Measurements from ENCODE around the gene GBP7. TPM values are rescaled to one million over a fixed set of nuclear protein-coding genes. Genes with fewer than 3 reads are reported as not detected.

GBP7 gene
- total RNA-seq, 1 experiment from 2014 or later = not detected

- DNase-seq = no peak
- no peak overlapping the region for H3K4me3 ChIP-seq (ENCODE audit: insufficient read depth, low read depth, low read length)
- H3K36me3 ChIP-seq (replicated peaks; ENCODE audit: control insufficient read depth, insufficient read depth, low read length) = no peaks in the 10 kb centered on the region
- no peaks in the 10 kb centered on the region for H3K27me3 ChIP-seq (ENCODE audit: control insufficient read depth, insufficient read depth, low read length)
These were observed 15.5 kb upstream of the GBP7 start for GRCh38 chr1:89191314-89191713.

- no peaks in the 10 kb centered on the region for H3K27me3 ChIP-seq (ENCODE audit: control insufficient read depth, insufficient read depth, low read length)
- DNase-seq = no peak
- no peak overlapping the region for H3K4me3 ChIP-seq (ENCODE audit: insufficient read depth, low read depth, low read length)
These were observed 14.2 kb upstream of the GBP7 start for GRCh38 chr1:89190017-89190416.

GRCh38 chr1:89179343-89179742, 3.5 kb upstream of the GBP7 start:
- no peaks in the 10 kb centered on the region for H3K27me3 ChIP-seq (ENCODE audit: control insufficient read depth, insufficient read depth, low read length)
- H3K4me3 ChIP-seq (ENCODE audit: insufficient read depth, low read depth, low read length) = no peak overlapping the region
- no peaks in the 10 kb centered on the region for H3K36me3 ChIP-seq (replicated peaks; ENCODE audit: control insufficient read depth, insufficient read depth, low read length)
- DNase-seq = no peak

More at GRCh38 chr1:89190017-89190416, 14.2 kb upstream of the GBP7 start:
- H3K36me3 ChIP-seq (replicated peaks; ENCODE audit: control insufficient read depth, insufficient read depth, low read length) = no peaks in the 10 kb centered on the region

- no peaks in the 10 kb centered on the region for H3K27me3 ChIP-seq (ENCODE audit: control insufficient read depth, insufficient read depth, low read length)
- H3K36me3 ChIP-seq (replicated peaks; ENCODE audit: control insufficient read depth, insufficient read depth, low read length) = no peaks in the 10 kb centered on the region
- H3K4me3 ChIP-seq (ENCODE audit: insufficient read depth, low read depth, low read length) = no peak overlapping the region
- DNase-seq = no peak
These were observed 1.2 kb upstream of the GBP7 start for GRCh38 chr1:89176971-89177370.

GRCh38 chr1:89174491-89174890, 1.3 kb downstream of the GBP7 start:
- Histone ChIP-seq H3K27me3 (ENCODE audit: control insufficient read depth, insufficient read depth, low read length) (no peaks in the 10 kb centered on the region), H3K36me3 (replicated peaks; ENCODE audit: control insufficient read depth, insufficient read depth, low read length) (no peaks in the 10 kb centered on the region), H3K4me3 (ENCODE audit: insufficient read depth, low read depth, low read length) (no peak overlapping the region)
- DNase-seq = no peak

- no peaks in the 10 kb centered on the region for H3K36me3 ChIP-seq (replicated peaks; ENCODE audit: control insufficient read depth, insufficient read depth, low read length)
- DNase-seq = no peak
- H3K4me3 ChIP-seq (ENCODE audit: insufficient read depth, low read depth, low read length) = no peak overlapping the region
- no peaks in the 10 kb centered on the region for H3K27me3 ChIP-seq (ENCODE audit: control insufficient read depth, insufficient read depth, low read length)
These were observed 3.2 kb downstream of the GBP7 start for GRCh38 chr1:89172468-89173143.

- Histone ChIP-seq H3K27me3 (ENCODE audit: control insufficient read depth, insufficient read depth, low read length) (no peaks in the 10 kb centered on the region), H3K36me3 (replicated peaks; ENCODE audit: control insufficient read depth, insufficient read depth, low read length) (no peaks in the 10 kb centered on the region), H3K4me3 (ENCODE audit: insufficient read depth, low read depth, low read length) (no peak overlapping the region)
- no peak for DNase-seq
These were observed 4.8 kb downstream of the GBP7 start for GRCh38 chr1:89171067-89171438.

- DNase-seq = no peak
- Histone ChIP-seq H3K36me3 (replicated peaks; ENCODE audit: control insufficient read depth, insufficient read depth, low read length) (no peaks in the 10 kb centered on the region), H3K27me3 (ENCODE audit: control insufficient read depth, insufficient read depth, low read length) (no peaks in the 10 kb centered on the region), H3K4me3 (ENCODE audit: insufficient read depth, low read depth, low read length) (no peak overlapping the region)
These were observed 5.4 kb downstream of the GBP7 start for GRCh38 chr1:89170170-89171066.

GRCh38 chr1:89169166-89169565, 6.6 kb downstream of the GBP7 start:
- Histone ChIP-seq H3K27me3 (ENCODE audit: control insufficient read depth, insufficient read depth, low read length) (no peaks in the 10 kb centered on the region), H3K4me3 (ENCODE audit: insufficient read depth, low read depth, low read length) (no peak overlapping the region), H3K36me3 (replicated peaks; ENCODE audit: control insufficient read depth, insufficient read depth, low read length) (no peaks in the 10 kb centered on the region)
- DNase-seq = no peak

GRCh38 chr1:89167590-89168230, 8.1 kb downstream of the GBP7 start:
- H3K27me3 ChIP-seq (ENCODE audit: control insufficient read depth, insufficient read depth, low read length) = no peaks in the 10 kb centered on the region
- no peaks in the 10 kb centered on the region for H3K36me3 ChIP-seq (replicated peaks; ENCODE audit: control insufficient read depth, insufficient read depth, low read length)
- H3K4me3 ChIP-seq (ENCODE audit: insufficient read depth, low read depth, low read length) = no peak overlapping the region
- no peak for DNase-seq

- no peak for DNase-seq
- Histone ChIP-seq H3K4me3 (ENCODE audit: insufficient read depth, low read depth, low read length) (no peak overlapping the region), H3K27me3 (ENCODE audit: control insufficient read depth, insufficient read depth, low read length) (no peaks in the 10 kb centered on the region), H3K36me3 (replicated peaks; ENCODE audit: control insufficient read depth, insufficient read depth, low read length) (no peaks in the 10 kb centered on the region)
These were observed 9.1 kb downstream of the GBP7 start for GRCh38 chr1:89166705-89167104.

- Histone ChIP-seq H3K4me3 (ENCODE audit: insufficient read depth, low read depth, low read length) (no peak overlapping the region), H3K27me3 (ENCODE audit: control insufficient read depth, insufficient read depth, low read length) (no peaks in the 10 kb centered on the region), H3K36me3 (replicated peaks; ENCODE audit: control insufficient read depth, insufficient read depth, low read length) (no peaks in the 10 kb centered on the region)
- DNase-seq = no peak
These were observed 10.0 kb downstream of the GBP7 start for GRCh38 chr1:89165811-89166210.

GRCh38 chr1:89151047-89151446, 24.8 kb downstream of the GBP7 start:
- Histone ChIP-seq H3K36me3 (replicated peaks; ENCODE audit: control insufficient read depth, insufficient read depth, low read length) (no peaks in the 10 kb centered on the region), H3K27me3 (ENCODE audit: control insufficient read depth, insufficient read depth, low read length) (no peaks in the 10 kb centered on the region)
- no peak for DNase-seq

GRCh38 chr1:89149976-89150375, 25.8 kb downstream of the GBP7 start:
- no peak for DNase-seq
- Histone ChIP-seq H3K27me3 (ENCODE audit: control insufficient read depth, insufficient read depth, low read length) (no peaks in the 10 kb centered on the region), H3K4me3 (ENCODE audit: insufficient read depth, low read depth, low read length) (no peak overlapping the region), H3K36me3 (replicated peaks; ENCODE audit: control insufficient read depth, insufficient read depth, low read length) (no peaks in the 10 kb centered on the region)

More at GRCh38 chr1:89151047-89151446, 24.8 kb downstream of the GBP7 start:
- H3K4me3 ChIP-seq (ENCODE audit: insufficient read depth, low read depth, low read length) = no peak overlapping the region

GRCh38 chr1:89149229-89149628, 26.6 kb downstream of the GBP7 start:
- H3K27me3 ChIP-seq (ENCODE audit: control insufficient read depth, insufficient read depth, low read length) = no peaks in the 10 kb centered on the region

More at GRCh38 chr1:89149229-89149628, 26.6 kb downstream of the GBP7 start:
- Histone ChIP-seq H3K36me3 (replicated peaks; ENCODE audit: control insufficient read depth, insufficient read depth, low read length) (no peaks in the 10 kb centered on the region), H3K4me3 (ENCODE audit: insufficient read depth, low read depth, low read length) (no peak overlapping the region)
- DNase-seq = peak; percentile 6
